Measurements from ENCODE around the gene UBALD2.
"Not testable (repeated sequence)": the region's sequence is repeated elsewhere in the genome, so short reads cannot be mapped to it uniquely, and the experiment has no call there.

UBALD2 gene

GRCh38 chr17:76246080-76247066, 18.8 kb upstream of the UBALD2 start:
- DNase-seq (ENCODE audit: low read depth): no peak

GRCh38 chr17:76247304-76247703, 17.8 kb upstream of the UBALD2 start:
- DNase-seq (ENCODE audit: low read depth): no peak

GRCh38 chr17:76248013-76248782, 16.9 kb upstream of the UBALD2 start:
- no peak for DNase-seq (ENCODE audit: low read depth)

- DNase-seq (ENCODE audit: low read depth): no peak
Observed at GRCh38 chr17:76250141-76250540, 15.0 kb upstream of the UBALD2 start.

GRCh38 chr17:76251478-76252039, 13.6 kb upstream of the UBALD2 start:
- DNase-seq (ENCODE audit: low read depth): no peak

- no peak for DNase-seq (ENCODE audit: low read depth)
Observed at GRCh38 chr17:76252040-76252954, 12.9 kb upstream of the UBALD2 start.

- not testable (repeated sequence) for DNase-seq (ENCODE audit: low read depth)
Observed at GRCh38 chr17:76252967-76253766, 12.0 kb upstream of the UBALD2 start.

- no peak for DNase-seq (ENCODE audit: low read depth)
Observed at GRCh38 chr17:76253841-76254240, 11.3 kb upstream of the UBALD2 start.

GRCh38 chr17:76254275-76254674, 10.9 kb upstream of the UBALD2 start:
- no peak for DNase-seq (ENCODE audit: low read depth)

GRCh38 chr17:76255801-76256429, 9.2 kb upstream of the UBALD2 start:
- DNase-seq (ENCODE audit: low read depth): no peak

GRCh38 chr17:76256430-76257050, 8.6 kb upstream of the UBALD2 start:
- not testable (repeated sequence) for DNase-seq (ENCODE audit: low read depth)

GRCh38 chr17:76260220-76260619, 4.9 kb upstream of the UBALD2 start:
- no peak for DNase-seq (ENCODE audit: low read depth)

GRCh38 chr17:76260669-76261068, 4.5 kb upstream of the UBALD2 start:
- no peak for DNase-seq (ENCODE audit: low read depth)

- no peak for DNase-seq (ENCODE audit: low read depth)
Observed at GRCh38 chr17:76261421-76262215, 3.5 kb upstream of the UBALD2 start.

GRCh38 chr17:76262732-76263344, 2.3 kb upstream of the UBALD2 start:
- DNase-seq (ENCODE audit: low read depth): no peak

- DNase-seq (ENCODE audit: low read depth): no peak
Observed at GRCh38 chr17:76263896-76264295, 1.3 kb upstream of the UBALD2 start.

GRCh38 chr17:76264425-76264754, 758 bp upstream of the UBALD2 start:
- DNase-seq (ENCODE audit: low read depth): no peak

GRCh38 chr17:76265624-76266243, 586 bp downstream of the UBALD2 start:
- DNase-seq (ENCODE audit: low read depth): peak; percentile 54
